PFSK-1 (cell line): ENCODE data around the gene AHNAK2.

Source experiments
- FOXP2 ChIP-seq: optimal IDR thresholded peaks from 2 replicates; pipeline ENCODE3; 2011; ENCODE audit warnings: borderline replicate concordance, control low read depth, inconsistent platforms; ENCODE audit not compliant: insufficient read depth; ENCODE audit errors: extremely low read length, extremely low read depth
- POLR2AphosphoS5 ChIP-seq: IDR thresholded peaks from 2 replicates; pipeline ENCODE4 v1.6.1; 2012; ENCODE audit warnings: low read depth, mild to moderate bottlenecking, control low read depth, low read length, moderate library complexity
- REST ChIP-seq, 2 experiments: IDR thresholded peaks; 2 replicates each; pipeline versions ENCODE4 v1.6.1 to v1.8.0; 2011 to 2012; ENCODE audit warnings: low read depth in 2 of 2, low read length in 2 of 2, control low read depth in 1 of 2, inconsistent platforms in 1 of 2, mild to moderate bottlenecking in 1 of 2, moderate library complexity in 1 of 2; ENCODE audit not compliant: insufficient read depth in 1 of 2
- SIN3A ChIP-seq: IDR thresholded peaks from 2 replicates; pipeline ENCODE4 v1.6.1; 2012; ENCODE audit warnings: mild to moderate bottlenecking, low read length, moderate library complexity, borderline replicate concordance; ENCODE audit not compliant: insufficient read depth
- TAF1 ChIP-seq: IDR thresholded peaks from 2 replicates; pipeline ENCODE4 v1.6.1; 2012; ENCODE audit warnings: low read length, control low read depth, borderline replicate concordance; ENCODE audit not compliant: insufficient read depth

Gene AHNAK2

GRCh38 chr14:104965561-104966231, 12.5 kb downstream of the AHNAK2 start:
- TF ChIP-seq SIN3A: no peak

GRCh38 chr14:104964546-104964945, 13.6 kb downstream of the AHNAK2 start:
- TF ChIP-seq REST (IDR thresholded peaks at IDR 0.05; ENCODE audit: insufficient read depth in 1 of 2, low read depth in 2 of 2, low read length in 2 of 2) (no peak), SIN3A (no peak)

GRCh38 chr14:104957146-104958113, 20.7 kb downstream of the AHNAK2 start:
- TF ChIP-seq FOXP2 (no peak), REST (IDR thresholded peaks at IDR 0.05; ENCODE audit: insufficient read depth in 1 of 2, low read depth in 2 of 2, low read length in 2 of 2) (no peak), POLR2AphosphoS5 (no peak), TAF1 (no peak), SIN3A (no peak)

GRCh38 chr14:104956290-104956890, 21.8 kb downstream of the AHNAK2 start:
- TF ChIP-seq REST (IDR thresholded peaks at IDR 0.05; ENCODE audit: insufficient read depth in 1 of 2, low read depth in 2 of 2, low read length in 2 of 2) (no peak), TAF1 (no peak), POLR2AphosphoS5 (no peak), FOXP2 (no peak), SIN3A (no peak)

GRCh38 chr14:104955396-104955770, 22.8 kb downstream of the AHNAK2 start:
- TF ChIP-seq SIN3A (no peak), FOXP2 (no peak), REST (IDR thresholded peaks at IDR 0.05; ENCODE audit: insufficient read depth in 1 of 2, low read depth in 2 of 2, low read length in 2 of 2) (no peak), POLR2AphosphoS5 (no peak), TAF1 (no peak)
